Endodermal cell (in vitro differentiated cells): Measurements from ENCODE around the gene TBC1D9B. TPM values are rescaled to one million over a fixed set of nuclear protein-coding genes. Genes with fewer than 3 reads are reported as not detected.

Experiments
- DNase-seq: peaks from one replicate; pipeline ENCODE4 v3.0.0-alpha.2; 2017
- H3K27ac ChIP-seq: 2 replicates; pipeline ENCODE4 v1.5.1; 2013; ENCODE audit warnings: mild to moderate bottlenecking, low read depth, low read length, moderate library complexity
- H3K27me3 ChIP-seq: 2 replicates; pipeline ENCODE4 v1.6.1; 2013; ENCODE audit warnings: mild to moderate bottlenecking, low read length, moderate library complexity; ENCODE audit not compliant: insufficient read depth, control insufficient read depth, poor library complexity, severe bottlenecking
- H3K36me3 ChIP-seq: 2 replicates; pipeline ENCODE4 v1.7.0; 2013; ENCODE audit warnings: mild to moderate bottlenecking, low read length, moderate library complexity; ENCODE audit not compliant: control insufficient read depth, insufficient read depth
- H3K4me1 ChIP-seq: one replicate; pipeline ENCODE4 v1.7.0; 2013; ENCODE audit warnings: low read length; ENCODE audit not compliant: control insufficient read depth, insufficient read depth
- H3K4me3 ChIP-seq: 2 replicates; pipeline ENCODE4 v1.5.1; 2013; ENCODE audit warnings: mild to moderate bottlenecking, low read length, moderate library complexity
- H3K9ac ChIP-seq: 2 replicates; pipeline ENCODE4 v1.6.1; 2013; ENCODE audit warnings: mild to moderate bottlenecking, low read length, moderate library complexity; ENCODE audit not compliant: poor library complexity, severe bottlenecking; ENCODE audit errors: extremely low read depth
- H3K9me3 ChIP-seq: 2 replicates; pipeline ENCODE4 v1.6.1; 2013; ENCODE audit warnings: mild to moderate bottlenecking, low read length, moderate library complexity; ENCODE audit not compliant: control insufficient read depth
- H3K27ac Mint-ChIP-seq: 2 replicates; pipeline ENCODE4 v1.8.0; 2020; ENCODE audit warnings: mixed read lengths
- H3K27me3 Mint-ChIP-seq: 2 replicates; pipeline ENCODE4 v1.8.0; 2021; ENCODE audit warnings: mild to moderate bottlenecking, mixed read lengths; ENCODE audit not compliant: insufficient read depth
- H3K36me3 Mint-ChIP-seq: 2 replicates; pipeline ENCODE4 v1.8.0; 2020; ENCODE audit warnings: low read depth, mixed read lengths
- H3K4me1 Mint-ChIP-seq: 2 replicates; pipeline ENCODE4 v1.8.0; 2020; ENCODE audit warnings: mixed read lengths
- H3K4me3 Mint-ChIP-seq: 2 replicates; pipeline ENCODE4 v1.8.0; 2020; ENCODE audit warnings: mild to moderate bottlenecking, moderate library complexity, mixed read lengths
- H3K9me3 Mint-ChIP-seq: 2 replicates; pipeline ENCODE4 v1.8.0; 2020; ENCODE audit warnings: mild to moderate bottlenecking, mixed read lengths
- WGBS, 2 experiments: methylation state at CpG; one replicate each; pipeline versions ENCODE4 v1.1.5 to v1.1.7; 2013; ENCODE audit warnings: missing lambda C conversion rate in 2 of 2, mixed read lengths in 1 of 2; ENCODE audit not compliant: insufficient coverage in 1 of 2, insufficient read length in 1 of 2; 5-methylcytosine and 5-hydroxymethylcytosine counted together
- total RNA-seq, 2 donors: library from RNA; stranded (reverse); fragmentation: NEBNext Ultra II Directional in 1 of 2; extraction: Animal tissue kit (Norgen Biotek cat#: 25700) in 1 of 2; gene quantifications; 2 replicates in 1 of 2; 3 replicates in 1 of 2; pipeline ENCODE4 v1.2.1, GENCODE V29; 2021
- TF ChIP-seq, protein P1 (sequence below): fragments of 200-600 bp; sonication (generic); conservative IDR thresholded peaks from 2 replicates; pipeline ENCODE4 v1.5.0; 2021; ENCODE audit warnings: antibody characterized with exemption, mild to moderate bottlenecking

Gene TBC1D9B
- total RNA-seq, 2 donors from 2014 or later, result 118 to 127 TPM

DNA sequence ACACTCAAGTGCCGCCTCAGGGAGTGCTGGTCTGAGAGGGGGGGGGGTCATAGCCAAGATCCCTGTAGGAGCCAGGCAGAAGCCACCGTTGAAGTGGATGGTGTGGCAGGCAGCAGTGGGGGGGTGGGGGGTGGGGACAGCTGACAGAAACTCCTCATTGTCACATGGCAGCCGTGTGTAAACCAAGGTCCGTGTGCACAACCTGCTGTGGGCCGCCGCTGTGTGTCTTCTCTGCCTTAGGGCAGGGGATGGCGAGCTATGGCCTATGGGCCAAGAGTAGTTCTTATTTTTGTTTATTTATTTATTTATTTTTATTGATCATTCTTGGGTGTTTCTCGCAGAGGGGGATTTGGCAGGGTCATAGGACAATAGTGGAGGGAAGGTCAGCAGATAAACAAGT is 73.6 kb downstream of the TBC1D9B start:
- Mint-ChIP-seq H3K27ac (no peak overlapping the region), H3K27me3 (no peaks in the 10 kb centered on the region), H3K9me3 (peaks cover 13% of the 10 kb centered on the region), H3K4me3 (no peak overlapping the region), H3K36me3 (peaks cover 86% of the 10 kb centered on the region), H3K4me1 (peaks cover 5% of the 10 kb centered on the region)
- TF ChIP-seq, protein P1, sequence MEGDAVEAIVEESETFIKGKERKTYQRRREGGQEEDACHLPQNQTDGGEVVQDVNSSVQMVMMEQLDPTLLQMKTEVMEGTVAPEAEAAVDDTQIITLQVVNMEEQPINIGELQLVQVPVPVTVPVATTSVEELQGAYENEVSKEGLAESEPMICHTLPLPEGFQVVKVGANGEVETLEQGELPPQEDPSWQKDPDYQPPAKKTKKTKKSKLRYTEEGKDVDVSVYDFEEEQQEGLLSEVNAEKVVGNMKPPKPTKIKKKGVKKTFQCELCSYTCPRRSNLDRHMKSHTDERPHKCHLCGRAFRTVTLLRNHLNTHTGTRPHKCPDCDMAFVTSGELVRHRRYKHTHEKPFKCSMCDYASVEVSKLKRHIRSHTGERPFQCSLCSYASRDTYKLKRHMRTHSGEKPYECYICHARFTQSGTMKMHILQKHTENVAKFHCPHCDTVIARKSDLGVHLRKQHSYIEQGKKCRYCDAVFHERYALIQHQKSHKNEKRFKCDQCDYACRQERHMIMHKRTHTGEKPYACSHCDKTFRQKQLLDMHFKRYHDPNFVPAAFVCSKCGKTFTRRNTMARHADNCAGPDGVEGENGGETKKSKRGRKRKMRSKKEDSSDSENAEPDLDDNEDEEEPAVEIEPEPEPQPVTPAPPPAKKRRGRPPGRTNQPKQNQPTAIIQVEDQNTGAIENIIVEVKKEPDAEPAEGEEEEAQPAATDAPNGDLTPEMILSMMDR, result no peak
- WGBS, 2 experiments, result 90 to 100% methylated on average over 2 to 7 of the region's 8 CpGs
- DNase-seq, result no peak
- H3K4me1 ChIP-seq, result peaks cover under 1% of the 10 kb centered on the region
- H3K36me3 ChIP-seq, result peaks cover 69% of the 10 kb centered on the region
- H3K27ac ChIP-seq, result no peak overlapping the region
- H3K27me3 ChIP-seq, result no peaks in the 10 kb centered on the region
- no peaks in the 10 kb centered on the region for H3K9me3 ChIP-seq
- H3K9ac ChIP-seq, result no peak overlapping the region
- H3K4me3 ChIP-seq, result no peak overlapping the region

DNA sequence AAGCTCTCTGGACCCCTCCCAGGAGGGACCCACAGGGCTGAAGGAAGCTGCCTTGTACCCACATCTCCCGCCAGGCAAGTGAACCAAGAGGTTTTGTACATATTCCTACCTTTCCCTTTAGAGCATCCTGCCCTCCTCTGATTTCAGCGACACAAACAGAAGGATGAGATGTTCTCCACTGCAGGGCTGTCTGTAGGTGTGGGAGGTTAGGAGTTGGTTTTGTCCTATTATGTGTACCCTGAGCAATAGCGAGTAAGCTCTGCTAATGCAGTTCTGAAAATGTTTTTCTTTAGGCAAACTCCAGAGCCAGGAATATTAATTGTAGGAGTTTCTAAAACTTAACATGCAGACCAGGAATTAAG is 74.0 kb downstream of the TBC1D9B start:
- H3K4me1 ChIP-seq, result peaks cover 2% of the 10 kb centered on the region
- Mint-ChIP-seq H3K27me3 (no peaks in the 10 kb centered on the region), H3K36me3 (peaks cover 88% of the 10 kb centered on the region), H3K9me3 (peaks cover 13% of the 10 kb centered on the region), H3K4me1 (peaks cover 5% of the 10 kb centered on the region), H3K27ac (no peak overlapping the region), H3K4me3 (no peak overlapping the region)
- no peak overlapping the region for H3K4me3 ChIP-seq
- peaks cover 73% of the 10 kb centered on the region for H3K36me3 ChIP-seq
- 92 to 100% methylated on average over 1 to 3 of the region's 3 CpGs for WGBS, 2 experiments
- TF ChIP-seq, protein P1, result no peak
- H3K9ac ChIP-seq, result no peak overlapping the region
- DNase-seq, result no peak
- no peak overlapping the region for H3K27ac ChIP-seq
- no peaks in the 10 kb centered on the region for H3K9me3 ChIP-seq
- no peaks in the 10 kb centered on the region for H3K27me3 ChIP-seq

DNA sequence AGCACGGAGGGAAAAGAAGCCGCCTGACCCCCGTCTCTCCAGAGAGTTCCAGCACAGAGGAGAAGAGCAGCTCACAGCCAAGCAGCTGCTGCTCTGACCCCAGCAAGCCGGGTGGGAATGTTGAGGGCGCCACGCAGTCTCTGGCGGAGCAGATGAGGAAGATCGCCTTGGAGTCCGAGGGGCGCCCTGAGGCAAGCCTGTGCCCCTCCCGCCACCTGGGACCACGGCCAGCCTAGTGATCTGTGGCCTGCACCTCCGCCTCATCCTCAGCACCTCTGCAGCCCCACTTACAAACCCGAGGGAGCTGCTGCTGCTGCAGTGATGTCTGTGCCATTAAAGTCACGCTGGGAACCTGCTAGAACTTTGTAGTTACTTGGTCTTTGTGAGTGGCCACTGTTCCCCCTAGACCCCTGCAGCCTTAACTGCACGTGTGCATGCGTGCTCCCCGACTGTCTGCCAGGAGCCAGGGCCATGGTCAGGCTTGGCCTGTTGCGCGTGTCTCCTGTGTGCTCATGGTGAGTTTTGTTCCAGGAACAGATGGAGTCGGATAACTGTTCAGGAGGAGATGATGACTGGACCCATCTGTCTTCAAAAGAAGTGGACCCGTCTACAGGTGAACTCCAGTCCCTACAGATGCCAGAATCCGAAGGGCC is 74.5 kb downstream of the TBC1D9B start:
- H3K9ac ChIP-seq, result no peak overlapping the region
- Mint-ChIP-seq H3K9me3 (peaks cover 13% of the 10 kb centered on the region), H3K27ac (no peak overlapping the region), H3K4me1 (peaks cover 5% of the 10 kb centered on the region), H3K36me3 (peaks cover 88% of the 10 kb centered on the region), H3K4me3 (no peak overlapping the region), H3K27me3 (no peaks in the 10 kb centered on the region)
- H3K27ac ChIP-seq, result no peak overlapping the region
- TF ChIP-seq, protein P1, result no peak
- no peak for DNase-seq
- peaks cover 73% of the 10 kb centered on the region for H3K36me3 ChIP-seq
- H3K4me3 ChIP-seq, result no peak overlapping the region
- no peaks in the 10 kb centered on the region for H3K27me3 ChIP-seq
- peaks cover 2% of the 10 kb centered on the region for H3K4me1 ChIP-seq
- H3K9me3 ChIP-seq, result no peaks in the 10 kb centered on the region
- 90 to 92% methylated on average over 11 to 23 of the region's 23 CpGs for WGBS, 2 experiments
